ENCODE measurements around the gene NTSR2. TPM values are rescaled to one million over a fixed set of nuclear protein-coding genes. Genes with fewer than 3 reads are reported as not detected.

Gene NTSR2
- total RNA-seq, 2 donors from 2014 or later: not detected

DNA sequence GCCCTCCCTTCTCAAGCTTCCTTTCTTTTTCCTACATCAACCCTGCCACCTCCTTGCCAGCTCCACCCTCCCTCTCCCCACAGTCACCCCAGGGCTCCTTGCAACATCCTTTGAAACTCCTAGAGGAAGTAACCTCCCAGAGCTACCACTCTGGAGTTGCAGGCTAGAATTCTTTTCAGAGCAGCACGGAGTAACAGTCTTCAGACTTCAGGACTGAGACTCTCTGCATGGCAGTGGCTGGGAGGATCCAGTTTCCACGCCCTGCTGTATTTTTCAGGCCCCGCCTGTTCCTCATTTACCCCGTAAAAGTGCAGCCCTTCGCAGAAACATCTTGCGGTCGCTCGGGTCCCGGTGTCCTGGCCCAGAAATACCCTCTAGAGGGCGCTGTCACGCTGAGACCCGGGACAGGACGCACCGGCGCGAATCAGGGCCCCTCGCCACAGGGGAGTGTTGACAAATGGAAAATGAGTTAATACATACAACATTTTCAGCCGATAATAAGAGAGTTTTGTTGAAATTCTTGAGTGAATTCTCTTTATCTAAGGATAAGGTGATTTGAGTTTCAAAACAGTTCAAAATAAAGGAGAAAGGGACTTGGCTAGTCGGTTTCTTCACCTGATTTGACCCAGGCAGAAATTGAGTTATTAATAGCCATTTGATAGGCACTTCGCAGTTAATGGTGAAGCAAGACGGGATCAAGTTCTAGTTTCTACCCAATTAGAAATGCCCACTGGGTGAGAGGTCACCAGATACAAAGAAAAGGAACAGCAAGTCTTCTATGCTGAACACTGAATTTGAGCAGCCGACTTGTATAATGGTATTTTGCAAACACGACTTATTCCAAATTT, 18.5 kb upstream of the NTSR2 start:
- Mint-ChIP-seq H3K27ac (no peak overlapping the region), H3K4me1 (peaks cover 8% of the 10 kb centered on the region), H3K4me3 (peak overlapping the region; percentile 75), H3K9me3 (no peaks in the 10 kb centered on the region), H3K36me3 (ENCODE audit: low read depth) (no peaks in the 10 kb centered on the region), H3K27me3 (peaks cover 7% of the 10 kb centered on the region)
- peak; percentile 94 for ATAC-seq (replicated peaks)

GRCh38 chr2:11687736-11688135, 17.7 kb upstream of the NTSR2 start:
- H3K4me3 Mint-ChIP-seq: peak overlapping the region; percentile 75
- no peaks in the 10 kb centered on the region for H3K9me3 Mint-ChIP-seq
- H3K36me3 Mint-ChIP-seq (ENCODE audit: low read depth): no peaks in the 10 kb centered on the region
- no peak overlapping the region for H3K27ac Mint-ChIP-seq
- ATAC-seq (replicated peaks): no peak
- H3K4me1 Mint-ChIP-seq: peaks cover 8% of the 10 kb centered on the region
- H3K27me3 Mint-ChIP-seq: peaks cover 7% of the 10 kb centered on the region

DNA sequence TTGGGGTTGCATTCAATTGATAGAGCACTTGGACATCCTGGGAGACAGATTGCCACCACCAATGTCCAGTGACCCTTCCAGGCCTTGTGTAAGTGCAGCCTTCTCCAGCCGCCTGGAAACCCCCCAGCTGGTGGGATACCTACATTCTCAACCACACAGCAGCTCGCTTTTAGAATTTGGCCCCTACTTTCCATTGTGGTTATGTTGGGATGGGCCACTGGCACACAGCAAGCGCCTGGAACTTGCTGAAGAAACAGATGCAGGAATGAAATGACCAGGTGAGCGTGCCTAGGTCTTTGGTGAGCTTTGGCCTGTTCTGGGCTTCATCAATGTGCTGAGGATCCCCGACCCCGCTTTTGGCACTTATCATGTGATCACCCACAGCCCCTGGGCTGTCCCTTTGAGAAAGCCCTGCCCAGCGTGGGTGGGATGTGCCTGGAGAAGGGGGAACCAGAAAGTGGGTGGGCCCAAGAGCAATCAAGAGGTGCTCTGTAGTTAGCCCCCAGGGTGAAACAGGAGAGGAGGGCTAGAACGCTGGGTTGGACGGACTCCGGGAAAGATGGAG, 16.0 kb upstream of the NTSR2 start:
- peaks cover 8% of the 10 kb centered on the region for H3K4me1 Mint-ChIP-seq
- H3K27ac Mint-ChIP-seq: no peak overlapping the region
- H3K9me3 Mint-ChIP-seq: no peaks in the 10 kb centered on the region
- ATAC-seq (replicated peaks): no peak
- H3K36me3 Mint-ChIP-seq (ENCODE audit: low read depth): no peaks in the 10 kb centered on the region
- H3K27me3 Mint-ChIP-seq: peaks cover 7% of the 10 kb centered on the region
- H3K4me3 Mint-ChIP-seq: no peak overlapping the region

GRCh38 chr2:11684894-11685460, 15.0 kb upstream of the NTSR2 start:
- H3K4me3 Mint-ChIP-seq: no peak overlapping the region
- no peak overlapping the region for H3K27ac Mint-ChIP-seq
- peaks cover 10% of the 10 kb centered on the region for H3K27me3 Mint-ChIP-seq
- no peaks in the 10 kb centered on the region for H3K9me3 Mint-ChIP-seq
- H3K36me3 Mint-ChIP-seq (ENCODE audit: low read depth): no peaks in the 10 kb centered on the region
- ATAC-seq (replicated peaks): no peak
- peaks cover 8% of the 10 kb centered on the region for H3K4me1 Mint-ChIP-seq

- H3K27ac Mint-ChIP-seq: no peak overlapping the region
- ATAC-seq (replicated peaks): no peak
- H3K9me3 Mint-ChIP-seq: no peaks in the 10 kb centered on the region
- no peak overlapping the region for H3K4me3 Mint-ChIP-seq
- H3K27me3 Mint-ChIP-seq: peaks cover 10% of the 10 kb centered on the region
- H3K36me3 Mint-ChIP-seq (ENCODE audit: low read depth): no peaks in the 10 kb centered on the region
- H3K4me1 Mint-ChIP-seq: peaks cover 8% of the 10 kb centered on the region
Measured at GRCh38 chr2:11683966-11684365, 14.0 kb upstream of the NTSR2 start.

GRCh38 chr2:11683476-11683875, 13.5 kb upstream of the NTSR2 start:
- Mint-ChIP-seq H3K9me3 (no peaks in the 10 kb centered on the region), H3K36me3 (ENCODE audit: low read depth) (no peaks in the 10 kb centered on the region), H3K4me1 (peaks cover 5% of the 10 kb centered on the region), H3K27ac (no peak overlapping the region), H3K4me3 (no peak overlapping the region), H3K27me3 (peaks cover 10% of the 10 kb centered on the region)
- ATAC-seq (replicated peaks): no peak

DNA sequence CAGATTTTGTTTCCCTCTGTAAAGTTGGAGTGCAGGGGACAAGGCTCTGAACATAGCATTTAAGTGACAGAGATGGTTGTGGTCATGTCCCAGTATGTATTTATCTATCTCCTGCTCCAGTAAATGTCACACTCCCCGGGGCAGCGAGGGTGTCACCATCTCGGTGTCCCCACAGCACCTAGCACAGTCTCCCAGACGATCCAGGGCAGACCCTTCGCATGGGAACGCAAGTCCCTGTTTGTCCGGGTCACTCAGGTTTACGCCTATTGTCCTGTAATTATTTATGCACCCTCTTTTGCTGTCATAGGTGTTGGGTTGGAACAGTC, 12.6 kb upstream of the NTSR2 start:
- Mint-ChIP-seq H3K36me3 (ENCODE audit: low read depth) (no peaks in the 10 kb centered on the region), H3K9me3 (no peaks in the 10 kb centered on the region), H3K27me3 (peaks cover 17% of the 10 kb centered on the region), H3K4me3 (no peak overlapping the region), H3K4me1 (no peaks in the 10 kb centered on the region), H3K27ac (no peak overlapping the region)
- ATAC-seq (replicated peaks): no peak

- Mint-ChIP-seq H3K27ac (no peak overlapping the region), H3K9me3 (no peaks in the 10 kb centered on the region), H3K36me3 (ENCODE audit: low read depth) (no peaks in the 10 kb centered on the region), H3K4me1 (no peaks in the 10 kb centered on the region), H3K4me3 (no peak overlapping the region), H3K27me3 (peaks cover 19% of the 10 kb centered on the region)
- ATAC-seq (replicated peaks): peak; percentile 60
Measured at GRCh38 chr2:11681722-11682589, 12.0 kb upstream of the NTSR2 start.

GRCh38 chr2:11680901-11681721, 11.1 kb upstream of the NTSR2 start:
- no peaks in the 10 kb centered on the region for H3K9me3 Mint-ChIP-seq
- H3K4me3 Mint-ChIP-seq: no peak overlapping the region
- H3K36me3 Mint-ChIP-seq (ENCODE audit: low read depth): no peaks in the 10 kb centered on the region

DNA sequence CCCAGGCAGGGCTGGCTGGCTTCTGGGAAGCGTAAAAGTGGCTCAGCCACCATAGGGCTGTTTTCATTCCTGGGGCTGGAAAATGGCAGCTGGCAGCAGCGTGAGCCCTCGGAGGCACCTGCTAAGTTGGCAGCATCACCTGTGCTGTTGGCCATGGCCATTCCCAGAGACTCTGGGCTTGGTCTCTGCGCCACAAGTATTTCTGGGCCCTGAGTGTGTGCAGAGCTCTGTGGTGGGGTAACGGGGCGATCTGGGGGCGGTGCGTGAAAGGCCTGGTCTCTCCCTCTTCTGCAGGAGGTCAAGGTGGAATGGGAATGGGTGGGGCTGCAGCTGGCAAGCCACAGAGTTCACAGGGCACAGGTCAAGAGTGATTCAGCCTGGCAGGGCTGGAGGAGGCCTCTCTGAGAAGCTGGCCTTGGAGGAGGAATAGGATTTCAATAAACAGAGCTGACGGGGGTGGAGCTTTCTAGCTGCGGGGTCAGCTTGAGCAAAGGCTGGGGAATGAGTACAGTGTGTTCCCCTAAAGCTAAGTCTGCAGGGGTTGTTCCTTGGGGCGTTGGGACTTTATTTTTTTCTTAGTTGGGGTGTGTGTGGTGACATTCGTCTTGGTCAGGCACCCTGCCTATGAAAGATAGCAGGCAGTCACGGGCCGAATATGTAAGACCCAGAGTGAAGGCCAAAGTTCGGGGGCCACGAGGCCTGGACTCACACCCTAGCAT, 10.3 kb upstream of the NTSR2 start:
- ATAC-seq (replicated peaks): no peak
- Mint-ChIP-seq H3K27me3 (peaks cover 32% of the 10 kb centered on the region), H3K9me3 (no peaks in the 10 kb centered on the region), H3K4me3 (no peak overlapping the region), H3K27ac (no peak overlapping the region), H3K36me3 (ENCODE audit: low read depth) (no peaks in the 10 kb centered on the region), H3K4me1 (no peaks in the 10 kb centered on the region)

More at GRCh38 chr2:11680901-11681721, 11.1 kb upstream of the NTSR2 start:
- Mint-ChIP-seq H3K27me3 (peaks cover 24% of the 10 kb centered on the region), H3K27ac (no peak overlapping the region), H3K4me1 (no peaks in the 10 kb centered on the region)
- ATAC-seq (replicated peaks): no peak

- no peak overlapping the region for H3K27ac Mint-ChIP-seq
- H3K4me3 Mint-ChIP-seq: no peak overlapping the region
Measured at GRCh38 chr2:11679486-11680181, 9.6 kb upstream of the NTSR2 start.

DNA sequence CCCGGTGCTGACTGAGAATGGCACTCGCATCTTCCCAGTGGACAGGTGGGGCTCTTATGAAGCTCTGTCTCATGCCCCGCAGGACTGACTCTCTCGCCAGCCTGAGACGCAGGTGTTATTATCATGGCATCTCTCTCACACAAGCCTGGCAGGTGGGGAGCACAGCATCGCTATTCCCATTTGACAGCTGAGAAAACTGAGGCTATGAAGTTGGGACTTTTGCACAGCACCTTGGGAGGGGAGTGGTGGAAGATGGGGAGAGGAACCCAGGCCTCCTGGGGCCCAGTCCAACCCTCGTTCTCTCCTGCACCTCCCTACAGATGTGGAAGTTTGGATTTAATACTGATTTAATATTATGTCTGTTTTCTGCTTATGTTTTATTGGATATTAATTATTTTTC, 9.0 kb upstream of the NTSR2 start:
- no peaks in the 10 kb centered on the region for H3K4me1 Mint-ChIP-seq
- H3K36me3 Mint-ChIP-seq (ENCODE audit: low read depth): no peaks in the 10 kb centered on the region
- peaks cover 32% of the 10 kb centered on the region for H3K27me3 Mint-ChIP-seq
- no peak overlapping the region for H3K27ac Mint-ChIP-seq
- H3K9me3 Mint-ChIP-seq: no peaks in the 10 kb centered on the region
- H3K4me3 Mint-ChIP-seq: no peak overlapping the region
- no peak for ATAC-seq (replicated peaks)

More at GRCh38 chr2:11679486-11680181, 9.6 kb upstream of the NTSR2 start:
- no peaks in the 10 kb centered on the region for H3K4me1 Mint-ChIP-seq
- no peak for ATAC-seq (replicated peaks)
- H3K36me3 Mint-ChIP-seq (ENCODE audit: low read depth): no peaks in the 10 kb centered on the region
- peaks cover 34% of the 10 kb centered on the region for H3K27me3 Mint-ChIP-seq
- no peaks in the 10 kb centered on the region for H3K9me3 Mint-ChIP-seq

All from activated T-helper 17 cell treated with anti-CD3 and anti-CD28 coated beads, Interleukin-2, amount 50 U/mL, for 72 hours (primary cell).